NCI-H187 (cell line): ENCODE measurements around the gene ZNF892.
"Not testable (repeated sequence)": the region's sequence is repeated elsewhere in the genome, so short reads cannot be mapped to it uniquely, and the experiment has no call there.

ENCODE experiments used
- DNase-seq, 2 experiments: peaks; one replicate each; lab custom pipeline; 2025; lab: John Stamatoyannopoulos, UW

ZNF892 gene

GRCh38 chr2:95207111-95207961 lies at the start of gene ZNF892:
ZNF892 (plus strand) TSS chr2:95207521; CDS start chr2:95207816, 295 bp downstream.
- DNase-seq, result peak; percentile 49 to 69

DNA sequence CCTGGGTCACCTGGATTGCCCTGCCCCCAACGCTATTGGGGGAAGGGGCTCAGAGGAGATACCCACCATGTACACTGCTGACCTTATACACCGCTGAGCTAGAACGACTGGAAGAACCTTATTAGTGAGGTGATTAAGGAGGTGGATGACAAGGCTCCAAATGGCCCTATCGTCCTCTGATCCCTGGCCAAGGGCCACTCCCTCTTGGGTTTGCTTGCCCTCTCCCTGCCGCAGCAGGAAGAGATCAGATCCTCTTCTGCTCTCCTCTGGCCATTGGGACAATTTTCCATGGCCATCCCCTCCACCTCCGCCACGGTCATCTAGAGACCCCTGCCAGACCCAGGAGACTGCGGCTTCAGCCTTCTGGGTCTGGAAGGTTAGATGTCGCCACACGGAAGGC lies 48.9 kb upstream of the ZNF892 start:
- no peak for DNase-seq

- peak in 1 of 2 experiments; percentile 4 for DNase-seq
Measured at GRCh38 chr2:95158891-95159619, 48.3 kb upstream of the ZNF892 start.

DNA sequence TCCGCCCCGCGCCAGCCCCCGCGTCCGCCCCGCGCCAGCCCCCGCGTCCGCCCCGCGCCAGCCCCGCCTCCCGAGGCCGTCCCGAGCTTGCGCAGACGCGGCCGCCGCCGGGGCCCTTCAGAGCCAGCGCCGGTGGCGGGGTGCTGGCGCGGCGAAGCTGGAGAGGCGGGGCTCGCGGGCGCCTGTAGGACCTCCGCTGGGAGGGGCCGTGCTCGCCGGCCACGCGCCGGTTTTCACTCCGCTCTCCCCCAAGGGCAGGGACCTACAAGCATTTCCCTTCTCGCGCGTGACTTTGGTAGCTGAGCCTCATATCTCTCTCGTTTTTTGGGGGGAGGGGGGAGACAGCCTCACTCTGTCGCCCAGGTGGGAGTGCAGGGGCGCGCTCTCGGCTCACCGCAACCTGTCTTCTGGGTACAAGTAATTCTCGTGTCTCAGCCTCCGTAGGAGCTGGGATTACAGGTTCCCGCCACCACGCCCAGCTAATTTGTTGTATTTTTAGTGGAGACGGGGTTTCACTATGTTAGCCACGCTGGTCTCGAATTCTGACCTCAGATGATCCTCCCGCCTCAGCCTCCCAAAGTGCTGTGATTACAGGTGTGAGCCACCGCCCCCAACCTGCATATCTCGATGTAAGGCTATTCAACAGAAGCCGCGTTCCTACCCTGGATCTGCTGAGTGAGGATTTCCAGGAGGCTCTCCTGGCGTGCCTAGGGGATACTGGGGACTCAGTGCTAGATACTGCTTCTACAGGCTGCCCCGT lies 47.5 kb upstream of the ZNF892 start, which contains the start of gene ZNF514:
ZNF514 (minus strand) TSS at position 159 of the 760 bp plus-strand sequence. CDS start 6,595 bp downstream, outside the sequence.
- peak in 1 of 2 experiments; percentile 39 for DNase-seq

- no peak for DNase-seq
Measured at GRCh38 chr2:95165030-95165370, 42.3 kb upstream of the ZNF892 start.

GRCh38 chr2:95165371-95166064 lies 41.8 kb upstream of the ZNF892 start, which contains the start of gene ZNF2:
ZNF2 (plus strand) TSS chr2:95165809; CDS start chr2:95176227, 10,418 bp downstream.
- DNase-seq, result peak; percentile 89 to 92

DNA sequence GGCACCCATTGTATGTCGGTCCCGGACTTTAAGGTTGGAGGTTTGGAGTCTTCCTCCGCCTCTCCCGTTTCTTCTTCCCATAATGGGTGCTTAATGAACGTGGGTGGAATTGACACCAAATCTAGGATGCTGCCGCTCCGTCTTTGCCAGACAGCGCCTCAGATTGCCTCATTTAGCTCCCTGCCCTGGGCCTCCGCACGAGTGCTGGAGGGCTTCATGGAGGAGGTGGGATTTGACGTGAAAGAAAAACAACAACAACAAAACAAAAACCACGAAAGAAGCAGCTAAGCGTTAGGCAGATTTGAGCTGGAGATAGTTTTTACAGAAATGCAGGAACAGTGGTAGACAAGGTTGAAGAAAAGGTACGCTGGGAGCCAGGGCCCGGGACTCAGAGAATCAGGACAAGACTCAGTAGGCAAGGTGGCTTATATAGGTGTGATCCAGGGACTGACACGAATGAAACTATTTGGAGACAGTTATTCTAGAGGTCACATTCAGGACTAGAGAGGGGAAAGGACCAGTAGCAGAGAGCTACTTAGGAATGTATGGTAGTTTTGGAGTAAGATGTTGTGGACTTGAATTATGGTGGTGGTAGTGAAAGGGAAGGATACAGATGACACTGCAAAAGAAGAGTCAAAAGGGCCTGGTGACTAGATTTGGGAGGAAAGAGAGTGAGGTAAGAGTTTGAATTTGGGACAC lies 41.1 kb upstream of the ZNF892 start:
- no peak for DNase-seq

DNA sequence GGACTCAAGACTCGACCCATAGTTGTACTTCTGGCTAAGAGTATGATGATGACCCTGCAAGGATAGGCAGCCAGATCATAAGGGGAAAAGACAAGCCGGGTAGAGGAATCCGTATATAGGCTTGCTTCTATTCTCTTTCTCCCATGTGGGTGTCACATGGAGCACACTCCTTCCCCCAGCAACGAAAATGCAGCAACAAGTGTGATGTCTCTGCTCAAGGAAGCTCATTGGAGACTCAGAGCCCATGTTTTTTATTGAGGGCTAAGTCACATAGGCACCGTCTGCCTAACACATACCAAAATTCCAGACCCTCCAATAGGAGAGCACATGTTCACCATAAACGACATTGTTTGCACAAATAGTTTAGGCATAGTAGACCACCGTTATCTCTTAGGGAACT lies 35.4 kb upstream of the ZNF892 start:
- DNase-seq, result no peak

GRCh38 chr2:95174031-95174542 lies 33.2 kb upstream of the ZNF892 start:
- DNase-seq, result no peak

DNA sequence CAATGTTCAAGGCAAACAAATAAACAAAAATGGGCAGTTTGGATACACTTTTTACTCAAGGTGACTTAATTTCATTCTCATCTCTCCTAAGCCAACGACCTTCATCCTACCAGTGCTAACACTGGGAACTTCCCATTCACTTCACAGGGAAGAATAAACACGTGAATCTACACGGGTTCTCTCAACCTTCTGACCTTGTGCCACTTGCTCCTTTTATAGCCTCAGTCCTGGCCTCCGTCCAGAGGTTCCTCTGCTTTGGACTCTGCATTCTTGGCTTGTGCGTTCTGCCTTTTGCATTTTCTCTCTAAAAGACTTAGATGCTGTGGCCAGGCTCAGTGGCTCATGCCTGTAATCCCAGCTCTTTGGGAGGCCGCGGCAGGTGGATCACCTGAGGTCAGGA lies 27.9 kb upstream of the ZNF892 start:
- no peak for DNase-seq

DNA sequence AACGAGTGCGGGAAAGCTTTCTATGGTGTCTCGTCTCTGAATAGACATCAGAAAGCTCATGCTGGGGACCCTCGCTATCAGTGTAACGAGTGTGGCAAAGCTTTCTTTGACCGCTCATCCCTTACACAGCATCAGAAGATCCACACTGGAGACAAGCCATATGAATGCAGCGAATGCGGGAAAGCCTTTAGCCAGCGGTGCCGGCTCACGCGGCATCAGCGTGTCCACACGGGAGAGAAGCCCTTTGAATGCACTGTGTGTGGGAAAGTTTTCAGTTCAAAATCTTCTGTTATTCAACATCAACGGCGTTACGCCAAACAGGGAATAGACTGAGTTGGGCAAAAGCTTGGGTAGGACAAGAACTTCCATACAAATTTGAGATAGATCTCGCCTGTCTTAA lies 25.5 kb upstream of the ZNF892 start:
- DNase-seq, result no peak

GRCh38 chr2:95185197-95185596 lies 22.1 kb upstream of the ZNF892 start:
- no peak for DNase-seq

- no peak for DNase-seq
Measured at GRCh38 chr2:95185973-95186372, 21.3 kb upstream of the ZNF892 start.

DNA sequence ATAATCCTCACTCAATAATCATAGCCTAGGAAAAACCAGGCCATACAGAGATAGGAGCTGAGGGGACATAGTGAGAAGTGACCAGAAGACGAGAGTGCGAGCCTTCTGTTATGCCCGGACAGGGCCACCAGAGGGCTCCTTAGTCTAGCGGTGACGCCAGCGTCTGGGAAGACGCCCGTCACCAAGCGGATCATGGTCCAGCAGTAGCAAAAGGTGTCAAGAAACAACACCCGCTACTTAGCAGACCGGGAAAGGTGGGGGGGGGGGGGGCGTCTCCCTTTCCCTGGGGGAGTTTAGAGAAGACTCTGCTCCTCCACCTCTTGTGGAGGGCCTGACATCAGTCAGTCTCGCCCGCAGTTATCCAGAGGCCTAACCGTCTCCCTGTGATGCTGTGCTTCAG lies 14.4 kb upstream of the ZNF892 start:
- not testable (repeated sequence) for DNase-seq

GRCh38 chr2:95203911-95204310 lies 3.4 kb upstream of the ZNF892 start:
- DNase-seq, result no peak

DNA sequence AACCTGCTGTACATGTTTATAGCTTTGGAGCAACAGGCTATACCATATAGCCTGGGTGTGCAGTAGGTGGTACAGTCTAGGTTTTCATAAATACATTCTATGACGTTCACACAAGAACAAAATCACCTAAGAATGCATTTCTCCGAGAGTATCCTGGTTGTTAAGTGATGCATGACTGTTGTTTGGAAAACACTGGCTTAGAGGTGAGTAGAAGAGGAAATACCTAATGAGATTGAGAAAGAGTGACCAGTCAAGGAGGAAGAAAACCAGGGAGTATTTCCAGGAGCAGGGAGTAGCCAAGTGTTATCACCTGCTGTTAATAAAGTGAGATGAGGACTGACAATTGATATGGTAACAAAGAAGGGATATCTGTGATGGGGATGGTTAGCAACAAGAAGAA lies 2.9 kb upstream of the ZNF892 start:
- DNase-seq, result no peak

- DNase-seq, result no peak
Measured at GRCh38 chr2:95206096-95206495, 1.2 kb upstream of the ZNF892 start.

- no peak for DNase-seq
Measured at GRCh38 chr2:95208106-95208505, 785 bp downstream of the ZNF892 start.

- no peak for DNase-seq
Measured at GRCh38 chr2:95215018-95215612, 7.8 kb downstream of the ZNF892 start.

DNA sequence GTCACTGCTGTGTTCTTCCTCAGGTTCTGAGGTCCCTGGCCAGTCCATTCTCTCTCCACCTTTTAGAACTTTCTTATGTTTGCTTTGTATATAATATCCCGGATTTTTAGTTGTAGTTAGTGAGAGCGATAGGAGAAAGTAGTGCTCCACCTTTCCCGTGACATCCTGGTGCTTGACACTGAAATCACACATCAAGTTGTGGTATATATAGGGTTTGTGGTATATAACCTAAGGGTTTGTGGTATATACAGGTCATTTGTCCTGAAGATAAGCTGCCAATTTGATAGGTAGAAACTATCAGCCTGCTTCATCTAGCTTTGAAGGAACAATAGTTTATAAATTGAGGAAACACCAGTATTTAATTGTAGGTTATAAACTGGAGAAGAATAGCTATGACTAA lies 13.1 kb downstream of the ZNF892 start:
- no peak for DNase-seq
